ENCODE data around the gene VCP. TPM values are rescaled to one million over a fixed set of nuclear protein-coding genes. Genes with fewer than 3 reads are reported as not detected.

VCP gene
- total and polyA plus RNA-seq, 2 experiments from 2014 or later, result 130 to 408 TPM

DNA sequence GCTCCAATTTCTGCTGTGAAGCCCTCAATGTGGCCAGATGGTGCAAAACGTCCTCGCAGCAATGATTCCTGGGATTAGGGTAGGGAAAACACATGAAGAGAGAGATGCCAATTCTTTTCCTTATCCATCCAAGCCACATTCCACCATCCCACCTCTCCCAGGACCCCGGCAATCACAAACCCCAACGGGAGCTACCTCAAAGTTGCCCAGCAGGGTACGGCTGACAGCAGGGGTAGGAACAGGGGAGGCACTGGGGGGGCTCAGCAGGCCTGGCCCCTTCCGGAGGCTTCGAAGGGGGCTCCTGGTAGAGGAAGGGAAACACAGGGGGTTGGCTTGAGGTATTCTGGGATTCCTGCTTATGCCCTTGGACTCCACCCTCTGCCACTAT is 33.9 kb upstream of the VCP start:
- peaks cover 21% of the 10 kb centered on the region for H3K79me2 ChIP-seq (replicated peaks; ENCODE audit: insufficient read depth)
- H2AFZ ChIP-seq, result no peak overlapping the region
- peaks cover 11% of the 10 kb centered on the region for H3K4me1 ChIP-seq (ENCODE audit: insufficient read depth)
- peaks cover 24% of the 10 kb centered on the region for H3K4me1 Mint-ChIP-seq
- no peak overlapping the region for H3K4me3 ChIP-seq
- no peak for DNase-seq (ENCODE audit: low spot score)
- no peaks in the 10 kb centered on the region for H3K9me2 ChIP-seq (ENCODE audit: insufficient read depth)
- no peaks in the 10 kb centered on the region for H3K9me3 Mint-ChIP-seq
- H3K27me3 ChIP-seq (ENCODE audit: insufficient read depth), result no peaks in the 10 kb centered on the region
- H3K36me3 ChIP-seq (ENCODE audit: insufficient read depth), result no peaks in the 10 kb centered on the region; the same call in 1 of the 2 replicates
- no peak overlapping the region; the same call in 2 of the 3 replicates for H3K4me3 Mint-ChIP-seq
- no peak overlapping the region for H3K4me2 ChIP-seq
- no peak overlapping the region for H3K27ac ChIP-seq (ENCODE audit: low read depth)
- no peak for TF ChIP-seq ZNF331 (CRISPR knock-in tag; IDR thresholded peaks at IDR 0.05; ENCODE audit: low read depth)
- TF ChIP-seq POLR2AphosphoS5 (IDR thresholded peaks at IDR 0.05; ENCODE audit: low read depth), result no peak
- TF ChIP-seq JUNB (IDR thresholded peaks at IDR 0.05; ENCODE audit: unreplicated experiment), result no peak
- TF ChIP-seq, protein P1, sequence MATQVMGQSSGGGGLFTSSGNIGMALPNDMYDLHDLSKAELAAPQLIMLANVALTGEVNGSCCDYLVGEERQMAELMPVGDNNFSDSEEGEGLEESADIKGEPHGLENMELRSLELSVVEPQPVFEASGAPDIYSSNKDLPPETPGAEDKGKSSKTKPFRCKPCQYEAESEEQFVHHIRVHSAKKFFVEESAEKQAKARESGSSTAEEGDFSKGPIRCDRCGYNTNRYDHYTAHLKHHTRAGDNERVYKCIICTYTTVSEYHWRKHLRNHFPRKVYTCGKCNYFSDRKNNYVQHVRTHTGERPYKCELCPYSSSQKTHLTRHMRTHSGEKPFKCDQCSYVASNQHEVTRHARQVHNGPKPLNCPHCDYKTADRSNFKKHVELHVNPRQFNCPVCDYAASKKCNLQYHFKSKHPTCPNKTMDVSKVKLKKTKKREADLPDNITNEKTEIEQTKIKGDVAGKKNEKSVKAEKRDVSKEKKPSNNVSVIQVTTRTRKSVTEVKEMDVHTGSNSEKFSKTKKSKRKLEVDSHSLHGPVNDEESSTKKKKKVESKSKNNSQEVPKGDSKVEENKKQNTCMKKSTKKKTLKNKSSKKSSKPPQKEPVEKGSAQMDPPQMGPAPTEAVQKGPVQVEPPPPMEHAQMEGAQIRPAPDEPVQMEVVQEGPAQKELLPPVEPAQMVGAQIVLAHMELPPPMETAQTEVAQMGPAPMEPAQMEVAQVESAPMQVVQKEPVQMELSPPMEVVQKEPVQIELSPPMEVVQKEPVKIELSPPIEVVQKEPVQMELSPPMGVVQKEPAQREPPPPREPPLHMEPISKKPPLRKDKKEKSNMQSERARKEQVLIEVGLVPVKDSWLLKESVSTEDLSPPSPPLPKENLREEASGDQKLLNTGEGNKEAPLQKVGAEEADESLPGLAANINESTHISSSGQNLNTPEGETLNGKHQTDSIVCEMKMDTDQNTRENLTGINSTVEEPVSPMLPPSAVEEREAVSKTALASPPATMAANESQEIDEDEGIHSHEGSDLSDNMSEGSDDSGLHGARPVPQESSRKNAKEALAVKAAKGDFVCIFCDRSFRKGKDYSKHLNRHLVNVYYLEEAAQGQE (IDR thresholded peaks at IDR 0.05; ENCODE audit: unreplicated experiment), result no peak
- no peak for TF ChIP-seq EZH2 (IDR thresholded peaks at IDR 0.05; ENCODE audit: low read depth, unreplicated experiment)
- no peak for TF ChIP-seq CREB1 (CRISPR knock-in tag; IDR thresholded peaks at IDR 0.05; ENCODE audit: low read depth)
- TF ChIP-seq, protein P2, sequence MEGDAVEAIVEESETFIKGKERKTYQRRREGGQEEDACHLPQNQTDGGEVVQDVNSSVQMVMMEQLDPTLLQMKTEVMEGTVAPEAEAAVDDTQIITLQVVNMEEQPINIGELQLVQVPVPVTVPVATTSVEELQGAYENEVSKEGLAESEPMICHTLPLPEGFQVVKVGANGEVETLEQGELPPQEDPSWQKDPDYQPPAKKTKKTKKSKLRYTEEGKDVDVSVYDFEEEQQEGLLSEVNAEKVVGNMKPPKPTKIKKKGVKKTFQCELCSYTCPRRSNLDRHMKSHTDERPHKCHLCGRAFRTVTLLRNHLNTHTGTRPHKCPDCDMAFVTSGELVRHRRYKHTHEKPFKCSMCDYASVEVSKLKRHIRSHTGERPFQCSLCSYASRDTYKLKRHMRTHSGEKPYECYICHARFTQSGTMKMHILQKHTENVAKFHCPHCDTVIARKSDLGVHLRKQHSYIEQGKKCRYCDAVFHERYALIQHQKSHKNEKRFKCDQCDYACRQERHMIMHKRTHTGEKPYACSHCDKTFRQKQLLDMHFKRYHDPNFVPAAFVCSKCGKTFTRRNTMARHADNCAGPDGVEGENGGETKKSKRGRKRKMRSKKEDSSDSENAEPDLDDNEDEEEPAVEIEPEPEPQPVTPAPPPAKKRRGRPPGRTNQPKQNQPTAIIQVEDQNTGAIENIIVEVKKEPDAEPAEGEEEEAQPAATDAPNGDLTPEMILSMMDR (conservative IDR thresholded peaks at IDR 0.05; ENCODE audit: low read depth in 2 of 2), result no peak
- TF ChIP-seq NANOG (IDR thresholded peaks at IDR 0.05; ENCODE audit: borderline replicate concordance), result no peak
- TF ChIP-seq EZH2phosphoT487 (IDR thresholded peaks at IDR 0.05; ENCODE audit: unreplicated experiment), result no peak
- TF ChIP-seq, protein P3, sequence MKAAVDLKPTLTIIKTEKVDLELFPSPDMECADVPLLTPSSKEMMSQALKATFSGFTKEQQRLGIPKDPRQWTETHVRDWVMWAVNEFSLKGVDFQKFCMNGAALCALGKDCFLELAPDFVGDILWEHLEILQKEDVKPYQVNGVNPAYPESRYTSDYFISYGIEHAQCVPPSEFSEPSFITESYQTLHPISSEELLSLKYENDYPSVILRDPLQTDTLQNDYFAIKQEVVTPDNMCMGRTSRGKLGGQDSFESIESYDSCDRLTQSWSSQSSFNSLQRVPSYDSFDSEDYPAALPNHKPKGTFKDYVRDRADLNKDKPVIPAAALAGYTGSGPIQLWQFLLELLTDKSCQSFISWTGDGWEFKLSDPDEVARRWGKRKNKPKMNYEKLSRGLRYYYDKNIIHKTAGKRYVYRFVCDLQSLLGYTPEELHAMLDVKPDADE (IDR thresholded peaks at IDR 0.05), result no peak
- TF ChIP-seq STAT1 (IDR thresholded peaks at IDR 0.05; ENCODE audit: unreplicated experiment), result no peak
- TF ChIP-seq, protein P4, sequence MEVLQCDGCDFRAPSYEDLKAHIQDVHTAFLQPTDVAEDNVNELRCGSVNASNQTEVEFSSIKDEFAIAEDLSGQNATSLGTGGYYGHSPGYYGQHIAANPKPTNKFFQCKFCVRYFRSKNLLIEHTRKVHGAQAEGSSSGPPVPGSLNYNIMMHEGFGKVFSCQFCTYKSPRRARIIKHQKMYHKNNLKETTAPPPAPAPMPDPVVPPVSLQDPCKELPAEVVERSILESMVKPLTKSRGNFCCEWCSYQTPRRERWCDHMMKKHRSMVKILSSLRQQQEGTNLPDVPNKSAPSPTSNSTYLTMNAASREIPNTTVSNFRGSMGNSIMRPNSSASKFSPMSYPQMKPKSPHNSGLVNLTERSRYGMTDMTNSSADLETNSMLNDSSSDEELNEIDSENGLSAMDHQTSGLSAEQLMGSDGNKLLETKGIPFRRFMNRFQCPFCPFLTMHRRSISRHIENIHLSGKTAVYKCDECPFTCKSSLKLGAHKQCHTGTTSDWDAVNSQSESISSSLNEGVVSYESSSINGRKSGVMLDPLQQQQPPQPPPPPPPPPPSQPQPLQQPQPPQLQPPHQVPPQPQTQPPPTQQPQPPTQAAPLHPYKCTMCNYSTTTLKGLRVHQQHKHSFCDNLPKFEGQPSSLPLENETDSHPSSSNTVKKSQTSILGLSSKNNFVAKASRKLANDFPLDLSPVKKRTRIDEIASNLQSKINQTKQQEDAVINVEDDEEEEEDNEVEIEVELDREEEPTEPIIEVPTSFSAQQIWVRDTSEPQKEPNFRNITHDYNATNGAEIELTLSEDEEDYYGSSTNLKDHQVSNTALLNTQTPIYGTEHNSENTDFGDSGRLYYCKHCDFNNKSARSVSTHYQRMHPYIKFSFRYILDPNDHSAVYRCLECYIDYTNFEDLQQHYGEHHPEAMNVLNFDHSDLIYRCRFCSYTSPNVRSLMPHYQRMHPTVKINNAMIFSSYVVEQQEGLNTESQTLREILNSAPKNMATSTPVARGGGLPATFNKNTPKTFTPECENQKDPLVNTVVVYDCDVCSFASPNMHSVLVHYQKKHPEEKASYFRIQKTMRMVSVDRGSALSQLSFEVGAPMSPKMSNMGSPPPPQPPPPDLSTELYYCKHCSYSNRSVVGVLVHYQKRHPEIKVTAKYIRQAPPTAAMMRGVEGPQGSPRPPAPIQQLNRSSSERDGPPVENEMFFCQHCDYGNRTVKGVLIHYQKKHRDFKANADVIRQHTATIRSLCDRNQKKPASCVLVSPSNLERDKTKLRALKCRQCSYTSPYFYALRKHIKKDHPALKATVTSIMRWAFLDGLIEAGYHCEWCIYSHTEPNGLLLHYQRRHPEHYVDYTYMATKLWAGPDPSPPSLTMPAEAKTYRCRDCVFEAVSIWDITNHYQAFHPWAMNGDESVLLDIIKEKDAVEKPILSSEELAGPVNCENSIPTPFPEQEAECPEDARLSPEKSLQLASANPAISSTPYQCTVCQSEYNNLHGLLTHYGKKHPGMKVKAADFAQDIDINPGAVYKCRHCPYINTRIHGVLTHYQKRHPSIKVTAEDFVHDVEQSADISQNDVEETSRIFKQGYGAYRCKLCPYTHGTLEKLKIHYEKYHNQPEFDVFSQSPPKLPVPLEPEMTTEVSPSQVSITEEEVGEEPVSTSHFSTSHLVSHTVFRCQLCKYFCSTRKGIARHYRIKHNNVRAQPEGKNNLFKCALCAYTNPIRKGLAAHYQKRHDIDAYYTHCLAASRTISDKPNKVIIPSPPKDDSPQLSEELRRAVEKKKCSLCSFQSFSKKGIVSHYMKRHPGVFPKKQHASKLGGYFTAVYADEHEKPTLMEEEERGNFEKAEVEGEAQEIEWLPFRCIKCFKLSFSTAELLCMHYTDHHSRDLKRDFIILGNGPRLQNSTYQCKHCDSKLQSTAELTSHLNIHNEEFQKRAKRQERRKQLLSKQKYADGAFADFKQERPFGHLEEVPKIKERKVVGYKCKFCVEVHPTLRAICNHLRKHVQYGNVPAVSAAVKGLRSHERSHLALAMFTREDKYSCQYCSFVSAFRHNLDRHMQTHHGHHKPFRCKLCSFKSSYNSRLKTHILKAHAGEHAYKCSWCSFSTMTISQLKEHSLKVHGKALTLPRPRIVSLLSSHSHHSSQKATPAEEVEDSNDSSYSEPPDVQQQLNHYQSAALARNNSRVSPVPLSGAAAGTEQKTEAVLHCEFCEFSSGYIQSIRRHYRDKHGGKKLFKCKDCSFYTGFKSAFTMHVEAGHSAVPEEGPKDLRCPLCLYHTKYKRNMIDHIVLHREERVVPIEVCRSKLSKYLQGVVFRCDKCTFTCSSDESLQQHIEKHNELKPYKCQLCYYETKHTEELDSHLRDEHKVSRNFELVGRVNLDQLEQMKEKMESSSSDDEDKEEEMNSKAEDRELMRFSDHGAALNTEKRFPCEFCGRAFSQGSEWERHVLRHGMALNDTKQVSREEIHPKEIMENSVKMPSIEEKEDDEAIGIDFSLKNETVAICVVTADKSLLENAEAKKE (CRISPR knock-in tag; IDR thresholded peaks at IDR 0.05), result no peak
- TF ChIP-seq ZNF114 (CRISPR knock-in tag; IDR thresholded peaks at IDR 0.05), result no peak
- no peak overlapping the region for H3K27ac Mint-ChIP-seq
- ATAC-seq, result no peak
- no peaks in the 10 kb centered on the region for H4K20me1 ChIP-seq (replicated peaks; ENCODE audit: insufficient read depth)
- H3K27me3 Mint-ChIP-seq (ENCODE audit: insufficient read depth, low read depth, poor library complexity), result peaks cover 19% of the 10 kb centered on the region
- H3F3A ChIP-seq (replicated peaks; ENCODE audit: low read depth), result peaks cover 10% of the 10 kb centered on the region
- H3K36me3 Mint-ChIP-seq (ENCODE audit: low read depth), result peaks cover 22% of the 10 kb centered on the region
